ENCODE measurements around the gene PATJ.

Gene PATJ

GRCh38 chr1:62222321-62222720 lies 480.0 kb downstream of the PATJ start:
- H3K27ac Mint-ChIP-seq = no peak overlapping the region

GRCh38 chr1:62224182-62224581 lies 481.9 kb downstream of the PATJ start:
- H3K36me3 Mint-ChIP-seq (ENCODE audit: insufficient read depth) = no peaks in the 10 kb centered on the region
- peaks cover 11 to 20% of the 10 kb centered on the region in 2 donors for H3K27me3 Mint-ChIP-seq
- DNase-seq (no peak), ATAC-seq (replicated peaks) (no peak)
- H3K4me3 Mint-ChIP-seq = no peak overlapping the region
- no peaks in the 10 kb centered on the region for H3K9me3 Mint-ChIP-seq
- no peaks in the 10 kb centered on the region for H3K4me1 Mint-ChIP-seq (ENCODE audit: low read depth in 2 of 2)
- no peak overlapping the region for H3K27ac Mint-ChIP-seq

More at GRCh38 chr1:62222321-62222720, 480.0 kb downstream of the PATJ start:
- H3K4me3 Mint-ChIP-seq = no peak overlapping the region
- peaks cover 0 to 2% of the 10 kb centered on the region in 2 donors for H3K27me3 Mint-ChIP-seq
- no peaks in the 10 kb centered on the region for H3K36me3 Mint-ChIP-seq (ENCODE audit: insufficient read depth)
- no peak for DNase-seq
- no peak for ATAC-seq (replicated peaks)
- H3K9me3 Mint-ChIP-seq = no peaks in the 10 kb centered on the region
- no peaks in the 10 kb centered on the region for H3K4me1 Mint-ChIP-seq (ENCODE audit: low read depth in 2 of 2)

- Mint-ChIP-seq H3K9me3 (no peaks in the 10 kb centered on the region), H3K27ac (no peak overlapping the region), H3K4me3 (no peak overlapping the region), H3K4me1 (ENCODE audit: low read depth in 2 of 2) (no peaks in the 10 kb centered on the region), H3K36me3 (ENCODE audit: insufficient read depth) (no peaks in the 10 kb centered on the region), H3K27me3 (peaks cover 18 to 21% of the 10 kb centered on the region in 2 donors)
- ATAC-seq (replicated peaks) (no peak), DNase-seq (no peak)
These were observed 485.2 kb downstream of the PATJ start for GRCh38 chr1:62227496-62227895.
